Measurements from ENCODE around the gene PALD1.
"Not testable (repeated sequence)": the region's sequence is repeated elsewhere in the genome, so short reads cannot be mapped to it uniquely, and the experiment has no call there.

PALD1 gene

GRCh38 chr10:70482982-70483760 is 4.6 kb downstream of the PALD1 start:
- DNase-seq = no peak

- DNase-seq = not testable (repeated sequence)
Measured at GRCh38 chr10:70483872-70484271, 5.3 kb downstream of the PALD1 start.

DNA sequence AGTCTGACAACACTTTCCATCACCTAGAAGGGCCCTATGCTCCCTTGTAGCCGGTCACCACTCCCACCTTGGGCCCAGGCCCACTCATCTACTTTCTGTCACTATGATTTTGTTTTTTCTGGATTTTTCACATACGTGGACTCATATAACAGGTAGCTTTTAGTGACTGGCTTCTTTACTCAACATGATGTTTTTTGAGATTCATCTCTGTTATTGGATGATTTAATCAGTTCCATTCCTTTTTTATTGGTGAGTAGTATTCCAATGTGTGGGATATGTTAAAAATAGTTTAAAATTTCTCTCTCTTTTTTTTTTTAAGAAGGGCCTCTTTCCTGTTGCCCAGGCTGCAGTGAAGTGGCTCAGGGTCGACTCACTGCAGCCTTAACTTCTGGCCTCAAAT is 9.3 kb downstream of the PALD1 start:
- no peak for DNase-seq

DNA sequence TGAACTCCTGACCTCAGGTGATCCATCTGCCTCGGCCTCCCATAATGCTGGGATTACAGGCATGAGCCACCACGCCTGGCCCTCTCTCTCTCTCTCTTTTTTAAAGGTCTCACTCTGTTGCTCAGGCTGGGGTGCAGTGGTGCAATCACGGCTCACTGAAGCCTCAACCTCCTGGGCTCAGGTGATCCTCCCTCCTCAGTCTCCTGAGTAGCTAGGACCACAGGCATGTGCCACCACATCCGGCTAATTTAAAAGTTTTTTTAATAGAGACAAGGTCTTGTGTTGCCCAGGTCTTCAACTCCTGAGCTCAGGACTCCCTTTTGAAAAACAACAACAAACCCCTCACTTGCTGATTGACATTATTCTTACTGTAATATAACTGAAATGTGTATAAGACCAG is 11.6 kb downstream of the PALD1 start:
- no peak for DNase-seq

DNA sequence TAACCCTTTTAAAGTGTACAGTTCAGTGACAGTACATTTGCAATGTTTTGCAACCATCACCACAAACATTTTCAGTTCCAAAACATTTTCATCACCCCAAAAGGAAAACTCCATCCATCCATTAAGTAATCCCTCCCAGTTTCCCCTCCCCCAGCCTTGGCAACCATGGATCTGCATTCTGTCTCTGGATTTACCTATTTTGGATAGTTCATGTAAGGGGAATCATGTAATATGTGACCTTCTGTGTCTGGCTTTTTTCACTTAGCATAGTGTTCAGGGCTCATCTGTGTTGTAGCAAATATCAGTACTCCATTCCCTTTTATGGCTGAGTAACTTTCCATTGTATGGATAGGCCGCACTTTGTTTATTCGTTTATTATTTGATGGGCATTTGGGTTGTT is 13.0 kb downstream of the PALD1 start:
- DNase-seq = no peak

DNA sequence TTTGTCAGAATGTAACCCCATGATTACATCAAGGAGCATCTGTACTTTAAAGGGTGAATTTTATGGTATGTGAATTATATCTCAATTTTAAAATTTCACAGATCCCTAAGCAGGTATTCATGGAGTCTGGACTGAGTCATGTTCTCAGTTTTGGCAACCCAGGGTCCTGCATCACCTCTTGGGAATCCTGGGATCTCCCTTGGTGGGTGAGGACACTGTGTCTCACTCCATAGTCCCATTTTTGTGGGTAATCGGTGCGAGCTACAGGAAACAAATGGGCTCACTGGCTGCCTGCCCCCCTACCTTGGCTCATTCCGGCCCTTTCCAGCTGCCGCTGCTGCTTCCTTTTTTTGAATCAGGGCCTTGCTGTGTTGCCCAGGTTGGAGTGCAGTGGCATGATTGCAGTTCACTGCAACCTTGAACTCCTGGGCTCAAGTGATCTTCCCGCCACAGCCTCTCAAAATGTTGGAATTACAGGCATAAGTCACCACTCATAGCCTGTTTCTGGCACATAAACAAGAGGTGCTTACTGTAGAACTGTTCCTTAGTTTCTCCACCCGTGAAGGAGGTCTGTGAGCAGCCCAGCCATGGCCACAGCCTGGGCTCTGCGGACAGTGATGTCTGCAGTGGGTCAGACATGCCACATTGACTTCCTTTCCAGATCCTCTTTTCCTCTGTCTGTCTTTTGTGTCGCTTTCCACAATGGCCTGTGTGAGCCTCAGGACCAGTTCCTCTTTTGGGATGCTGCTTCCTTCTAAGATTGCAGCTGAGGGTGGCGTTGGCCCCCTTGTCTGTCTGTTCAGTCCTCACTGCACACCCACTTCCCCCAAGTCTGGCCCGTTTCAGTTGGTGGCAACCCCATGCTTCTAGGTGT is 14.5 kb downstream of the PALD1 start:
- DNase-seq = no peak

GRCh38 chr10:70493660-70494234 is 15.2 kb downstream of the PALD1 start:
- no peak for DNase-seq

GRCh38 chr10:70494536-70494935 is 16.0 kb downstream of the PALD1 start:
- DNase-seq = no peak

DNA sequence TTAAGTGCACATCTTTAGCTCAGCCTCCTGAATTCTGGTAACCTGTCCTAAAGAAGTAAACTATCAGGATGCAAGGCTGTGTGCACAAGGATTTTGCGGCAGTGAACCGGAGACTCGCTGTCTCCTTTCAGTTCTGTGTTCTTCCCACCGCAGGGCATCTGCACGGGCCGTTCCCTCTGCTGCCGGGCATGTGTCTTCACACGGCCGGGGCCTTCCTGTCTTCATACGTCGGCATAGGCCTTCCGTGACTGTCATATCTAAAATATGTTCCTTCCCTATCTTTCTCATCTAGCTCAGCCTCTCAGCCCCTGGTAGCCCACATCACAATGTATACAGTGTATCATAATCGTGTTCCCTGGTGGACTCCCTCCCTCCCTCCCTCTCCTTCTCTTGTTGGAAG is 16.4 kb downstream of the PALD1 start:
- DNase-seq = no peak

GRCh38 chr10:70495691-70496261 is 17.2 kb downstream of the PALD1 start:
- no peak for DNase-seq

DNA sequence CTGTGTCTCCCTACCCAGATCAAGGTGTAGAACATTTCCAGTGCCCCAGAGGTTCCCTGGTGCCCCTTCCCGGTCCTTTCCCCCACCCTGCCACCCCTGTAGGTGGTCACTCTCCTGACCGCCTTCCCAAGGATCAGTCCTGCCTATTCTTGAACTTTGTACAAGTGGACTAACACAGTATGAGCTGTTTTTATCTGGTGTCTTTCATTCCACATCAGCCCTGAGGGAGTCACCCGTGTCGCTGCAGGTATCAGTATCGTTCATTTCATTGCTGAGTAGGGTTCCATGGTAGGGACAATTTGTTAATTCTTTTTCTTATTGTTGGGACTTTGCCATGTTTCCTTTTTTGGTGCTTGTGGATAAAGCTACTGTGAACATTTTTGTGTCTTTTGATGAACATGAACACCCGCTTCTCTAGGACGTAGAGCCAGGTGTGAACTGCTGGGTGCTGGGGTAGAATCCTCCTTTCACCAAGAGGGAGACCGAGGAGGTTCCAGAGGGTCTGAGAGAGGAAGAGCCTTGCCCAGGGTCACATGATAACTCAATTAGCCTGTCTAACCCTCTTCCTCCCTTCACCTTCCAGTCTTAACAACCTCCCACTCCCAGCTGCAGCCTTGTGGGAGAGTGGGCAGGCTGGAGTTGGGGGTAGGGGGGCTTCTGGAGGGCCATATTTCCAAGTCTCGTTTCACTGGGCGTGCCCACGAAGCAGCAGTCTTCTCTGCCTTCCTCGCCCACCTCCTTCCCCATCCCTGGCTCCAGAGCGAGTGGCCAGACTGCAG is 18.0 kb downstream of the PALD1 start:
- DNase-seq = no peak

DNA sequence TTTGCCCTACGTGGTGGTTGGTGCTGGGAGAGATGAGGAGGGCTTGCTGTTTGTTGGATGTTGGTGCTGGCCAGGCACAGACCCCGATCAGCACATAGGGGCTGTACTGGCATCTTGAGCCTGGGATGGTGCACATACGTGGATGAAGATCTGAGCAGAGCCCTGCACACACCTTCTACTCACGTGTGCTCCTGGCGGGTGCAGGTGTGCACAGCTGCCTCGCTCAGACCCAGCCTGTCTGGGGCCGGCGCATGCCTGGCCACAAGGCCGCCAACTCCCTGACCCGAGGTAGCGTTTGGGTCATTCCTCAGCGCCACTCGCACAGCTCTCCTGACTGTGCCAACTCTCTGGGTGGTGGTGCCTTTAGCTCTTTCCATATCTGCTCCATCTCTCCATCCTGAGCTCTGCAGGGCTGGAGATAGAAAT is 18.6 kb downstream of the PALD1 start:
- DNase-seq = no peak

DNA sequence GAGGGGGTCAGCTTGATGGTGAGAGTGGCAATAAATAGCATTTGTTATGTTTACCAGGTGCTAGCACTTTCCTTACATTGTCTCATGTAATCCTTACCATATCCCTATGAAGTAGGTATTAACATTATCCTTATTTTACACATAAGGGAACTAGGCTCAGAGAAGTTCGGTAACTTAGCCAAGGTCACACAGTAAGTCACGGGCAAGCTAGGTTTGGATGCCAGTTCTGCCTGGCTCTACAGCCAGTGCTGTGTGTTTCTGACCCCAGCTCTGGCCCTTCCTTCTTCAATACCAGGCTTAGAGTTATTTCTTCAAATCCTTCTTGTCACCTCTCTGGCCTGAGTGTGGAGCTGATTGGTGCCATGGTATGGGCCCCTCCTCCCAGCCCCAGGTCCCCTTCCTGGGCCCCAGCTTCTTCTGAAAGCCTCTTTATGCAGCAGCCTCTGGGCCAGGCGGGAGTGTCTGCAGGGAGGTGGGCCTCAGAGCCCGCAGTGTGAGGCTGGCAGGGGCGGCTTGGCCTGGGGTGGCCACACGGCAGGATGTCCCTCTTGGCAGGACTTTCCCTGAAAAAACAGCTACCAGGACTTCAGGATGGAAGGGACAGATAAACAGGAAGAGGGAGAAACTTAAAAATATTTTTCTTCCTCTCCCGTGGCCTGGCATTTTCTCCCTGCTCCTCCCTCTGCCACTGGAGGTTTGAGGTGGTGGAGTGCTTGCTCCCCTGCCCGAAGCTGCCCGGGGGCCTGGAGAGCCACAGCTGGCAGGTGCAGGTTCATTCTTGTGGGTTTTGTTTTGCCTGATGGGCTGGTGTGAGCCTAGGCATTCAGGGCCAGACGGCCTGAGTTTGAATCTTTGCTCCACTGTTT is 20.6 kb downstream of the PALD1 start:
- DNase-seq = no peak

- no peak for DNase-seq
Measured at GRCh38 chr10:70499836-70500167, 21.2 kb downstream of the PALD1 start.

- no peak for DNase-seq
Measured at GRCh38 chr10:70500368-70500767, 21.8 kb downstream of the PALD1 start.

GRCh38 chr10:70500812-70501301 is 22.3 kb downstream of the PALD1 start:
- no peak for DNase-seq

GRCh38 chr10:70502406-70502805 is 23.8 kb downstream of the PALD1 start:
- no peak for DNase-seq

DNA sequence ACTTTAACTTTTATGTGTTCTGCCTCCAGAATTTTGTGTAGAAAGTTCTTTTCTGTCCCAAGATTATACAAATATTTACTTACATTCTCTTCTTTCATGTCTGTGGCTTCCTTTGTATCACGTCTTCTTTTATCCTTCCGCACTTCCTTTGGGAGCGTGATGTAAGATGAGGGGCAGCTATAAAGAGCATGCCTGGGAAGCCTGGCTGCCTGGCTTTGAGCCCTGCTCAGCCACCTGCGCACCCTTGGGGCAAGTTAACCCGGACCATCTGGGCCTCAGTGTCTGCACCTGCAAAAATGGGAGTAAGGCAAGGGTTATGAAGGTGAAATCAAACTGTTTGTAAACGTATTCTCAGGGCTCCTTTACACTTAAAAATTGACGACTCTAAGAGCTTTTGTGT is 25.2 kb downstream of the PALD1 start:
- DNase-seq = no peak

DNA sequence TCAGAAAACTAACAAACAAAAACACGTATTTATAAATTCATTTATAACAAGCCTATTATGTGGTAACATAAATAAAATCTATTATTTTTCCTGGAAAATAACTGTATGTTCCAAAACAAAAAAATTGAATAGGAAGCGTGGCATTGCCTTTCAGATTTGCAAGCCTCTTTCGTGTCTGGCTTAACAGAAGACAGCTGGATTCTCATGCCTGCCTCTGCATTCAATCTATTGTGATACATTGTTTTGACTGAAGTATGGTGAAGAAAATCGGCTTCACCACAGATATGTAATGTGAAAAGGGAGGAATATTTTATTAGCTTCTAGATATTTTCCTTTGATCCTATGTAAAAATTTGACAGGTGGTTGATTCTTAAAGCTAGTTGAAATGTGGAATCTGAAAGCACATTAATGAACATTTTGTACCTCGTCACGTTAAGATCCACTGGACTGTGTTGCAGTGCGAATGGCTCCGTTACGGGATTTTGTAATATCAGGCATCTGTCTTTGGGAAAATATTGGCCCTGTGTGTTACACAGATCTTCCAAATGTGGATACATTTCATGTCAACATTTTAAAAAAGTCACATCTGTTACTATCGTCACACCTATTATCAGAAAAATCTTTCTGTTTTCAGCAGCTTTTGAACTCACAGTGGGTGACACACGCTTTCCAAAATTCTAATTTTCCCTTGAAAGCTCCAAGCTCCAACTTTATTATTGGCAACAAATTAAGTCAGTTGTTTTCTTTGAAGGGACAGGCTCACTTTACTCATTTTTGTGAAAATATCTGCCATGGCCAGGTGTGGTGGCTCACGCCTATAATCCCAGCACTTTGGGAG is 26.2 kb downstream of the PALD1 start:
- DNase-seq = no peak

- DNase-seq = no peak
Measured at GRCh38 chr10:70505908-70506307, 27.3 kb downstream of the PALD1 start.

GRCh38 chr10:70507966-70508365 is 29.4 kb downstream of the PALD1 start:
- DNase-seq = no peak
